CD14-positive monocyte (primary cell): ENCODE results near the gene RPS6KB2. TPM values are rescaled to one million over a fixed set of nuclear protein-coding genes. Genes with fewer than 3 reads are reported as not detected.

Experiments
- DNase-seq, 3 donors: peaks; one replicate each; pipeline ENCODE4 v3.0.0-alpha.2; 2011 to 2022
- H2AFZ ChIP-seq: 2 replicates; pipeline ENCODE4 v1.6.0; 2012; ENCODE audit warnings: mild to moderate bottlenecking, low read depth, low read length, inconsistent platforms; ENCODE audit not compliant: insufficient read depth, poor library complexity, severe bottlenecking
- H3K27ac ChIP-seq, 2 donors: 1 replicate in 1 of 2; 2 replicates in 1 of 2; pipeline ENCODE4 v1.5.1; 2012 to 2013; ENCODE audit warnings: low read length in 2 of 2, control low read depth in 1 of 2, inconsistent platforms in 1 of 2, low read depth in 1 of 2, mild to moderate bottlenecking in 1 of 2
- H3K27me3 ChIP-seq, 2 donors: one replicate each; pipeline versions ENCODE4 v1.6.0 to v1.6.1; 2011 to 2013; ENCODE audit warnings: low read length in 2 of 2; ENCODE audit not compliant: control insufficient read depth in 2 of 2, insufficient read depth in 2 of 2
- H3K36me3 ChIP-seq, 2 donors: replicated peaks in 1 of 2; 1 replicate in 1 of 2; 2 replicates in 1 of 2; pipeline versions ENCODE4 v1.5.1 to v1.6.1; 2012 to 2013; ENCODE audit warnings: low read length in 2 of 2, control low read depth in 1 of 2, inconsistent platforms in 1 of 2, mild to moderate bottlenecking in 1 of 2; ENCODE audit not compliant: insufficient read depth in 2 of 2, control insufficient read depth in 1 of 2
- H3K4me1 ChIP-seq, 2 donors: 1 replicate in 1 of 2; 2 replicates in 1 of 2; pipeline versions ENCODE4 v1.5.1 to v1.6.1; 2012 to 2013; ENCODE audit warnings: low read length in 2 of 2, control low read depth in 1 of 2, inconsistent platforms in 1 of 2, mild to moderate bottlenecking in 1 of 2, moderate library complexity in 1 of 2; ENCODE audit not compliant: insufficient read depth in 2 of 2, control insufficient read depth in 1 of 2
- H3K4me2 ChIP-seq: replicated peaks from 2 replicates; pipeline ENCODE3; 2012; ENCODE audit warnings: low read length, moderate library complexity, mild to moderate bottlenecking; ENCODE audit not compliant: poor library complexity, severe bottlenecking; ENCODE audit errors: extremely low read depth
- H3K4me3 ChIP-seq, 3 experiments: fragments of 200-600 bp in 1 of 3; sonication (generic) in 1 of 3; replicated peaks in 1 of 3; 1 replicate in 2 of 3; 2 replicates in 1 of 3; pipeline ENCODE4 v1.5.1; 2011 to 2013; ENCODE audit warnings: low read length in 3 of 3, mild to moderate bottlenecking in 3 of 3, control low read depth in 2 of 3, low read depth in 2 of 3, inconsistent platforms in 1 of 3, moderate library complexity in 1 of 3
- H3K79me2 ChIP-seq: 2 replicates; pipeline ENCODE4 v1.6.0; 2012; ENCODE audit warnings: mild to moderate bottlenecking, control low read depth, inconsistent platforms, low read length, moderate library complexity; ENCODE audit not compliant: insufficient read depth
- H3K9ac ChIP-seq: 2 replicates; pipeline ENCODE4 v1.6.0; 2017; ENCODE audit warnings: low read length, mild to moderate bottlenecking; ENCODE audit not compliant: insufficient read depth, poor library complexity, severe bottlenecking
- H3K9me3 ChIP-seq, 2 donors: replicated peaks in 1 of 2; 1 replicate in 1 of 2; 2 replicates in 1 of 2; pipeline versions ENCODE4 v1.5.1 to v1.6.1; 2012 to 2013; ENCODE audit warnings: low read length in 2 of 2, control low read depth in 1 of 2; ENCODE audit not compliant: control insufficient read depth in 1 of 2, insufficient read depth in 1 of 2
- H4K20me1 ChIP-seq: 2 replicates; pipeline ENCODE4 v1.6.0; 2012; ENCODE audit warnings: mild to moderate bottlenecking, low read length, control low read depth, moderate library complexity; ENCODE audit not compliant: insufficient read depth
- H3K27ac Mint-ChIP-seq, 7 donors: one replicate each; pipeline ENCODE4 v1.8.0; 2020; ENCODE audit warnings: mild to moderate bottlenecking in 7 of 7, mixed read lengths in 7 of 7, moderate library complexity in 6 of 7, inconsistent platforms in 2 of 7
- H3K27me3 Mint-ChIP-seq, 3 donors: one replicate each; pipeline ENCODE4 v1.8.0; 2021 to 2022; ENCODE audit warnings: low read depth in 3 of 3, mild to moderate bottlenecking in 3 of 3, mixed read lengths in 3 of 3, moderate library complexity in 3 of 3, inconsistent platforms in 1 of 3
- H3K36me3 Mint-ChIP-seq, 2 donors: one replicate each; pipeline ENCODE4 v1.8.0; 2020; ENCODE audit warnings: mixed read lengths in 2 of 2, inconsistent platforms in 1 of 2, mild to moderate bottlenecking in 1 of 2
- H3K4me1 Mint-ChIP-seq: one replicate; pipeline ENCODE4 v1.8.0; 2020; ENCODE audit warnings: mild to moderate bottlenecking, mixed read lengths
- H3K4me3 Mint-ChIP-seq, 2 donors: one replicate each; pipeline ENCODE4 v1.8.0; 2020; ENCODE audit warnings: mild to moderate bottlenecking in 2 of 2, mixed read lengths in 2 of 2, moderate library complexity in 1 of 2
- H3K9me3 Mint-ChIP-seq, 7 donors: one replicate each; pipeline ENCODE4 v1.8.0; 2020 to 2022; ENCODE audit warnings: mixed read lengths in 7 of 7, mild to moderate bottlenecking in 6 of 7, moderate library complexity in 6 of 7, inconsistent platforms in 2 of 7
- CTCF ChIP-seq: fragments of 200-600 bp; IDR thresholded peaks from one replicate; pipeline ENCODE4 v1.8.0; 2022; ENCODE audit warnings: antibody characterized with exemption, mild to moderate bottlenecking
- WGBS: methylation state at CpG from one replicate; pipeline ENCODE4 v1.1.5; 2013; ENCODE audit warnings: missing lambda C conversion rate; ENCODE audit not compliant: insufficient coverage; 5-methylcytosine and 5-hydroxymethylcytosine counted together
- intact Hi-C, 2 donors: fragments of 100-400 bp; cut with micrococcal nuclease; formaldehyde crosslinking; loops; one replicate each; pipeline versions ENCODE4 v1.15.0 to v1.15.1; 2023
- polyA plus RNA-seq, 3 donors: library from polyadenylated mRNA; depleted of rRNA in 1 of 3; unstranded in 2 of 3; stranded (reverse) in 1 of 3; fragments of 300-500 nt in 2 of 3; fragments of >200 nt in 1 of 3; fragmentation: Illumina TruSeq in 2 of 3; gene quantifications; 1 replicate in 2 of 3; 2 replicates in 1 of 3; pipeline ENCODE4 v1.2.3, GENCODE V29; 2012 to 2021

The RPS6KB2 gene
- polyA plus RNA-seq, 3 donors, result 51.6 to 101 (median 53.8) TPM

GRCh38 chr11:67396587-67397389 is 31.5 kb upstream of the RPS6KB2 start:
- Histone ChIP-seq H3K27ac (peak overlapping the region in 1 of 2 donors; percentile 20), H3K4me1 (peaks cover 30 to 57% of the 10 kb centered on the region in 2 donors), H3K9me3 (no peaks in the 10 kb centered on the region), H3K36me3 (peaks cover 39 to 59% of the 10 kb centered on the region in 2 donors), H2AFZ (no peak overlapping the region), H3K4me2 (no peak overlapping the region), H3K79me2 (peaks cover 61% of the 10 kb centered on the region), H3K27me3 (no peaks in the 10 kb centered on the region), H3K4me3 (no peak overlapping the region), H3K9ac (no peak overlapping the region), H4K20me1 (peaks cover 75% of the 10 kb centered on the region)
- peaks cover 49% of the 10 kb centered on the region for H3K4me1 Mint-ChIP-seq
- TF ChIP-seq CTCF, result no peak
- H3K27me3 Mint-ChIP-seq, result peaks cover 0 to 3% (median 0%) of the 10 kb centered on the region in 3 donors
- H3K36me3 Mint-ChIP-seq, result peaks cover 39 to 48% of the 10 kb centered on the region in 2 donors
- no peak overlapping the region for H3K4me3 Mint-ChIP-seq
- no peak for DNase-seq
- peak overlapping the region in 3 of 7 donors; percentile 25 to 72 (median 52) for H3K27ac Mint-ChIP-seq
- intact Hi-C loops, result loop anchor here in 1 of 2 donors (10.0 kb wide), 1 partner anchor 552 kb away; the partner anchor contains the start of gene RCE1
- WGBS, result 0% methylated on average over 5 of the region's 13 CpGs
- no peaks in the 10 kb centered on the region for H3K9me3 Mint-ChIP-seq

GRCh38 chr11:67397536-67397935 is 30.8 kb upstream of the RPS6KB2 start:
- Histone ChIP-seq H4K20me1 (peaks cover 71% of the 10 kb centered on the region), H3K79me2 (peaks cover 60% of the 10 kb centered on the region), H3K9me3 (no peaks in the 10 kb centered on the region), H2AFZ (no peak overlapping the region), H3K4me1 (peaks cover 32 to 57% of the 10 kb centered on the region in 2 donors), H3K9ac (no peak overlapping the region), H3K4me3 (no peak overlapping the region), H3K4me2 (no peak overlapping the region), H3K36me3 (peaks cover 39 to 59% of the 10 kb centered on the region in 2 donors), H3K27me3 (no peaks in the 10 kb centered on the region), H3K27ac (peak overlapping the region in 1 of 2 donors; percentile 20)
- H3K4me1 Mint-ChIP-seq, result peaks cover 51% of the 10 kb centered on the region
- peak overlapping the region in 1 of 7 donors; percentile 57 for H3K27ac Mint-ChIP-seq
- H3K4me3 Mint-ChIP-seq, result no peak overlapping the region
- H3K27me3 Mint-ChIP-seq, result peaks cover 0 to 3% (median 0%) of the 10 kb centered on the region in 3 donors
- no peak for TF ChIP-seq CTCF
- intact Hi-C loops, result loop anchor here in 1 of 2 donors (10.0 kb wide), 1 partner anchor 553 kb away; the partner anchor contains the start of gene RCE1
- DNase-seq, result no peak
- no peaks in the 10 kb centered on the region for H3K9me3 Mint-ChIP-seq
- 73% methylated on average over 6 of the region's 6 CpGs for WGBS
- H3K36me3 Mint-ChIP-seq, result peaks cover 39 to 48% of the 10 kb centered on the region in 2 donors
